Prostate gland (tissue), 2 donors: Measurements from ENCODE around the gene FAM53A.

Experiments
- POLR2AphosphoS5 ChIP-seq: sonication (generic); formaldehyde crosslinking; IDR thresholded peaks from one replicate; pipeline ENCODE4 v1.6.1; 2017; ENCODE audit warnings: antibody characterized with exemption
- TF ChIP-seq, protein P1 (sequence below), 4 experiments: fragments of 200-600 bp in 2 of 4; fragments of 450-650 bp in 2 of 4; sonication (generic) in 2 of 4; IDR thresholded peaks; 1 replicate in 3 of 4; 2 replicates in 1 of 4; pipeline ENCODE4 v1.5.1; 2016 to 2019; ENCODE audit warnings: antibody characterized with exemption in 4 of 4, mild to moderate bottlenecking in 2 of 4, moderate library complexity in 2 of 4

DNA sequence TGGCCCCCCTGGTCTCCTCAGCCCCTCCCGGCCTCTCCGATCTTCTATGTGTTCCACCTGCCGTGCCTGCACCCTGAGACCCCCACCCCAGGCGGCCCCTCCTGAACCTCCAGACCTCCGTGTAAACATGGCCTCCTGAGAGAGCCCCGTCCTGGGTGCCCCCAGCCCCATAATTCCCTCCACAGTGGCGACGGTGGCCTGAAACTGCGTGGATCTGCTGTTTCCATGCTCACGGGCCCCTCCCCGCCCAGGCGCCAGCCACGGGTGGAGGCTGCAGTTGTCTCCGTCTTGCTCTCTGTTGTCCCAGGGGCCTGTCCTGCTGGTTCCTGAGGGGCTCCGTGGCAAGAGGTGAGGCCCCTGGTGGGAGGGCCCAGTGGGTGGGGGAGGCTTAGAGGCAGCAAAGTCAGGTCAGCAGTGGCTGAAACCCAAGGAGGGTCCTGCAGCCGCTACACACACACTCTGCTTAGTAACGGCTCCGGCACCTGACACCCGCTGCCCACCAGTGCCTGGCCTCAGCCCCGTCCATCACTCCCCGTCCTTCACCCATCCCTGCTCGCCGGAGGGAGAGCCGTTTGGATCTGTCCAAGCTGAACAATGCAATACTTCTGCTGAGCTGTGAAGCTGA is 75.8 kb downstream of the FAM53A start:
- TF ChIP-seq, protein P1, sequence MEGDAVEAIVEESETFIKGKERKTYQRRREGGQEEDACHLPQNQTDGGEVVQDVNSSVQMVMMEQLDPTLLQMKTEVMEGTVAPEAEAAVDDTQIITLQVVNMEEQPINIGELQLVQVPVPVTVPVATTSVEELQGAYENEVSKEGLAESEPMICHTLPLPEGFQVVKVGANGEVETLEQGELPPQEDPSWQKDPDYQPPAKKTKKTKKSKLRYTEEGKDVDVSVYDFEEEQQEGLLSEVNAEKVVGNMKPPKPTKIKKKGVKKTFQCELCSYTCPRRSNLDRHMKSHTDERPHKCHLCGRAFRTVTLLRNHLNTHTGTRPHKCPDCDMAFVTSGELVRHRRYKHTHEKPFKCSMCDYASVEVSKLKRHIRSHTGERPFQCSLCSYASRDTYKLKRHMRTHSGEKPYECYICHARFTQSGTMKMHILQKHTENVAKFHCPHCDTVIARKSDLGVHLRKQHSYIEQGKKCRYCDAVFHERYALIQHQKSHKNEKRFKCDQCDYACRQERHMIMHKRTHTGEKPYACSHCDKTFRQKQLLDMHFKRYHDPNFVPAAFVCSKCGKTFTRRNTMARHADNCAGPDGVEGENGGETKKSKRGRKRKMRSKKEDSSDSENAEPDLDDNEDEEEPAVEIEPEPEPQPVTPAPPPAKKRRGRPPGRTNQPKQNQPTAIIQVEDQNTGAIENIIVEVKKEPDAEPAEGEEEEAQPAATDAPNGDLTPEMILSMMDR (IDR thresholded peaks at IDR 0.05) = no peak
- no peak for TF ChIP-seq POLR2AphosphoS5
